HG02798 (cell line): ENCODE data around the gene COMMD1.
A peak's percentile ranks its signal among the peaks of the same experiment; 100 is the strongest.
"Not testable (repeated sequence)": the region's sequence is repeated elsewhere in the genome, so short reads cannot be mapped to it uniquely, and the experiment has no call there.

Experiments used
- ATAC-seq: cut with Tn5 transposase; IDR thresholded peaks from one replicate; pipeline ENCODE4 v1.9.1; 2021; ENCODE audit warnings: mild to moderate bottlenecking; ENCODE audit not compliant: unreplicated experiment, poor library complexity

COMMD1 gene

GRCh38 chr2:61905372-61906185 is at the start of gene COMMD1:
Gene COMMD1, plus strand, starts transcription at chr2:61905674. Its CDS starts 5 bp downstream, at chr2:61905679.
- ATAC-seq, result peak; percentile 100

- ATAC-seq, result no peak
These were observed 48.2 kb upstream of the COMMD1 start for GRCh38 chr2:61857224-61857623.

GRCh38 chr2:61862085-61862484 is 43.4 kb upstream of the COMMD1 start:
- no peak for ATAC-seq

GRCh38 chr2:61866482-61867089 is 38.9 kb upstream of the COMMD1 start:
- ATAC-seq, result not testable (repeated sequence)

GRCh38 chr2:61876400-61876799 is 29.1 kb upstream of the COMMD1 start:
- ATAC-seq, result no peak

GRCh38 chr2:61877571-61878245 is 27.8 kb upstream of the COMMD1 start:
- ATAC-seq, result no peak

- ATAC-seq, result no peak
These were observed 26.7 kb upstream of the COMMD1 start for GRCh38 chr2:61878761-61879160.

GRCh38 chr2:61879351-61879750 is 26.1 kb upstream of the COMMD1 start:
- ATAC-seq, result not testable (repeated sequence)

GRCh38 chr2:61882850-61883249 is 22.6 kb upstream of the COMMD1 start:
- no peak for ATAC-seq

- ATAC-seq, result no peak
These were observed 19.4 kb upstream of the COMMD1 start for GRCh38 chr2:61885896-61886603.

- no peak for ATAC-seq
These were observed 17.7 kb upstream of the COMMD1 start for GRCh38 chr2:61887717-61888266.

- ATAC-seq, result peak; percentile 89
These were observed 17.0 kb upstream of the COMMD1 start, which contains the start of gene CCT4 for GRCh38 chr2:61888267-61889055. Gene CCT4, minus strand, starts transcription at chr2:61888656. Its CDS starts 149 bp downstream, at chr2:61888507.

GRCh38 chr2:61898810-61899209 is 6.7 kb upstream of the COMMD1 start:
- ATAC-seq, result no peak

GRCh38 chr2:61900281-61900680 is 5.2 kb upstream of the COMMD1 start:
- no peak for ATAC-seq

- peak; percentile 12 for ATAC-seq
These were observed 654 bp downstream of the COMMD1 start for GRCh38 chr2:61906186-61906470.

- no peak for ATAC-seq
These were observed 3.6 kb downstream of the COMMD1 start for GRCh38 chr2:61909116-61909515.

GRCh38 chr2:61910603-61911002 is 5.1 kb downstream of the COMMD1 start:
- no peak for ATAC-seq

GRCh38 chr2:61911510-61911909 is 6.0 kb downstream of the COMMD1 start:
- ATAC-seq, result no peak

- not testable (repeated sequence) for ATAC-seq
These were observed 9.3 kb downstream of the COMMD1 start for GRCh38 chr2:61914794-61915193.

GRCh38 chr2:61920548-61920947 is 15.1 kb downstream of the COMMD1 start:
- ATAC-seq, result no peak
